ENCODE results near the gene SLC4A2.

Gene SLC4A2

DNA sequence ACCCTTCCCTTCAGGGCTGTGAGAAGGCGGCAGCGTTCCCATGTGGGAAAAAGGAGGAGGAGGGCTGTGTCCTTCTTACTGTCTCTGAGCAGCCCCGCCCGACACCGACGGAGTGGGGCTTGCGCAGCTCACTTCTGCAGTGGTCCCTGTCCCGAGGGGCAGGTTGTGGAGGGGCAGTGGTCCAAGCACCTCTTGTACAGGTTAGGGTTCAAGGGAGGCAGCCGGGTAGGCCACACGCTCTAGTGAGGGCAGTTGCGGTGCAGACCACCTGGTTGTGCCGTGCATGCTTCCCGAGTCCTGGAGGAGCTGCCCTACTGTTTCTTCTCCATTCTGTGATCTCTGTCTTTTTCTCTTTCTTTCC lies 59.6 kb downstream of the SLC4A2 start:
- FAIRE-seq (no peak), DNase-seq (ENCODE audit: insufficient read length, low spot score) (no peak)

DNA sequence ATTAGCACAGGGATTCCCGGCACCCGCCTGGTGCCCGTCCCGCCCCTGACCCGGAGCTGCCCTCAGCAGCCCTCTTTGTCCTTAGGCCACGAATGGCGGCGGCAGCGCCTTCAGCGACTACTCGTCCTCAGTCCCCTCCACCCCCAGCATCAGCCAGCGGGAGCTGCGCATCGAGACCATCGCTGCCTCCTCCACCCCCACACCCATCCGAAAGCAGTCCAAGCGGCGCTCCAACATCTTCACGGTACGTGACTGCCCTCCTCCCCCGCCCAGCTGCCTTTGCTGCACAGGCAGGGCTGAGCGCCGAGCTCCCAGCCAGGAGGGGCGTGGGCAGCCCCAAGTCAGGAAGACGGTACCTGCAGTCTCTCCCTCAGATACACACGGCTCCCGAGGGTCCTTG lies 60.5 kb downstream of the SLC4A2 start:
- no peak for DNase-seq (ENCODE audit: insufficient read length, low spot score)
- TF ChIP-seq, protein P1, sequence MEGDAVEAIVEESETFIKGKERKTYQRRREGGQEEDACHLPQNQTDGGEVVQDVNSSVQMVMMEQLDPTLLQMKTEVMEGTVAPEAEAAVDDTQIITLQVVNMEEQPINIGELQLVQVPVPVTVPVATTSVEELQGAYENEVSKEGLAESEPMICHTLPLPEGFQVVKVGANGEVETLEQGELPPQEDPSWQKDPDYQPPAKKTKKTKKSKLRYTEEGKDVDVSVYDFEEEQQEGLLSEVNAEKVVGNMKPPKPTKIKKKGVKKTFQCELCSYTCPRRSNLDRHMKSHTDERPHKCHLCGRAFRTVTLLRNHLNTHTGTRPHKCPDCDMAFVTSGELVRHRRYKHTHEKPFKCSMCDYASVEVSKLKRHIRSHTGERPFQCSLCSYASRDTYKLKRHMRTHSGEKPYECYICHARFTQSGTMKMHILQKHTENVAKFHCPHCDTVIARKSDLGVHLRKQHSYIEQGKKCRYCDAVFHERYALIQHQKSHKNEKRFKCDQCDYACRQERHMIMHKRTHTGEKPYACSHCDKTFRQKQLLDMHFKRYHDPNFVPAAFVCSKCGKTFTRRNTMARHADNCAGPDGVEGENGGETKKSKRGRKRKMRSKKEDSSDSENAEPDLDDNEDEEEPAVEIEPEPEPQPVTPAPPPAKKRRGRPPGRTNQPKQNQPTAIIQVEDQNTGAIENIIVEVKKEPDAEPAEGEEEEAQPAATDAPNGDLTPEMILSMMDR (IDR thresholded peaks at IDR 0.05; ENCODE audit: insufficient read depth, missing control alignments) = no peak
- no peak for FAIRE-seq

More for the DNA sequence above, 59.6 kb downstream of the SLC4A2 start:
- TF ChIP-seq, protein P1 (IDR thresholded peaks at IDR 0.05; ENCODE audit: insufficient read depth, missing control alignments) = no peak

DNA sequence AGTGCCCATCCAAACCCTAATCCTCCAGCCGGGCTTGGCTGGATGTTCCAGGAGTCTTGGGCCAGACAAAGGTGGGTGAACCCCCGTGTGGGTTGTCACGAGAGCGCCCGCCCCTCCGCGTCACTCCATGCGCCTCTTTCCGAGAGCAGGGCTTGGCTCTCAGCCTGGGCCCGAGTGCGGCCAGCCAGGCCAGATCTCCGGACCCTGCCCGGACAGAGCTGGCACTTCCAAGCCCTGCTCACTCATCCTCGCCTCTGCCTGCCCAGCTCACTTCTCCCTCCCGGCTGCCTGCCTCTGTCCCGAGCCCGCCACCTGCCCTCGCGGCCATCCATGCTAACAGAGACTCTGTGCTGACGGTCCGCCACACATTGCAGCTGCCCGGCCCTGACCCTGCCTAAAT lies 61.5 kb downstream of the SLC4A2 start:
- TF ChIP-seq, protein P1 (IDR thresholded peaks at IDR 0.05; ENCODE audit: insufficient read depth, missing control alignments) = no peak
- DNase-seq (ENCODE audit: insufficient read length, low spot score) = no peak

DNA sequence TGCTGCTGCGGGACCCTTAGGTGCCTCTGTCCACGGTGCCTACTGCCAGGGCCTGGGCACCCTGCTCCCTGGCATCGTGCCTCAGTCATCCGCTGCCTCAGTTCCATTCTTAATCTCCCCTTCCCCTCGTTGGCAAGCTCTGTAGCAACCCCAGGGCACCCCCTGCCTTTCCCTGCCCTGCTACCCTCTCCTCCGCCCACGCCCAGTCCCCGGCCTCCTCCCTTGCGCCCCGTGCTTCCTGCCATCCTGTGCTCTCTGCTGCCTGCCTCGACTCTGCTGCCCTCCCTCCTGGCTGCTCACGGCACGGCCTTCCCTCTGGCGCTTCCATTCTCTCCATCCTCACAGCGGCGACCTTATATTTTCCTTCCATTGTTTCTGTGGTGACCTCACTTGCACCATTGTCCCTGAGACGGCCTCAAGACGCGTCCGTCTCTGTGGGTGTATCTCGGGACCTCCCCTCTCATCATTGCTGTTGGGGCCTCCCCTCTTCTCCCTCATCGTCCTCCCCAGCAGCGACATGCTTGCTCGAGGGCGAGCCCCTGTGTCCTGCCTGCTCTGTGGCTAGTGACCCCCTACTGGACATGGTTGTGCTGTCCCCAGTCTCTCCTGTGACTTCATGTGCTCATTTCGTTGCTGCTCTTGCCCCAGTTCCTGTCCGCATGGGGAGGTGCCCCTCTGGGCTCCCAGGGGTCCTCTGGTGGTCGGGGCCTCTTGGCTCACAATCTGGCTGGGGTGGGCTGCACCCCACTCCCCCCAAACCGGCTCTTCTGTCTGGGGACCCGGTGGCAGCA lies 62.2 kb downstream of the SLC4A2 start:
- TF ChIP-seq, protein P1 (IDR thresholded peaks at IDR 0.05; ENCODE audit: insufficient read depth, missing control alignments) = no peak
- DNase-seq (ENCODE audit: insufficient read length, low spot score) (no peak), FAIRE-seq (no peak)

More for the DNA sequence above, 61.5 kb downstream of the SLC4A2 start:
- FAIRE-seq = no peak

DNA sequence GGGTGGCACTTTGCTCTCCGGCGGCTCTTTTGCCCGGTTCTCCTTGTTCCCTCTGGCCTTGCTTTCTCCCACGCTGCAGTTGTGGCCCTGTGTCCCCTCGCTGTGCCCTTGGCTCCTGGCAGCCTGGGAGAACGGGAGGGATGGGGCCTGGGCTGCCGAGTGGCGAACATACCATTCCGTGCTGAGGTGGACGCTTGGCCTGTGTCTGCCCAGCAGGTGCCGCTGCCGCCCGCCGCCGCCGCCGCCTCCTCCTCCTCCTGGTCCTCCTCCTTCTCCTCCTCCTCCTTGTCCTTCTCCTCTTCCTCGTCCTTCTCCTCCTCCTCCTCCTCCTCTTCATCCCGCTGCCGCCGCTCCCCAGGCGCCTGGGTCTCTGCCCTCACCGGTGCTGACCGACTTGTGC lies 62.9 kb downstream of the SLC4A2 start:
- FAIRE-seq (no peak), DNase-seq (ENCODE audit: insufficient read length, low spot score) (no peak)
- TF ChIP-seq, protein P1 (IDR thresholded peaks at IDR 0.05; ENCODE audit: insufficient read depth, missing control alignments) = no peak

DNA sequence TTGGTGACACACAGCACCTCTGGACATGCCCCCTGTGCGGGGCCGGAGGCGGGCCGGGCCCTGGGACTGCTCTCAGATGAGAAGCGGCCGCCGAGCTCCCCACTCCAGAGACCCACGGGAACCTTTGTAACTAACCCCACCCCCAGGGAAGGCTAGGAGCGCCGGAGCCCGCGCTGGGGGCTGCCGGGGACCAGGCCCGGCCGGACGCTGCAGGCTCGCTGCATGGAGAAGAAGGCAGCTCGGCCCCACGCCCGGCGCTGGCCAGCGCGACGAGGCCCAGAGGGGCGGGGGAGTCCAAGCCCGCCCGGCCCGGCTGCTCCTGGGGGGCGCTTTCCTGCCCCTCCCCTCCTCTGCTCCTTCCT lies 63.4 kb downstream of the SLC4A2 start:
- DNase-seq (ENCODE audit: insufficient read length, low spot score) = no peak

More for the DNA sequence above, 63.4 kb downstream of the SLC4A2 start:
- TF ChIP-seq, protein P1 (IDR thresholded peaks at IDR 0.05; ENCODE audit: insufficient read depth, missing control alignments) = no peak
- FAIRE-seq = no peak

Data from D721Med (cell line).